Right atrium auricular region (tissue), 2 donors: ENCODE measurements around the gene UBXN2A. TPM values are rescaled to one million over a fixed set of nuclear protein-coding genes. Genes with fewer than 3 reads are reported as not detected.

Experiments
- DNase-seq: peaks from one replicate; pipeline ENCODE4 v3.0.0-alpha.2; 2019; ENCODE audit warnings: low spot score
- H3K27ac ChIP-seq, 2 donors: fragments of 200-600 bp; sonication (generic); 1 replicate in 1 of 2; 2 replicates in 1 of 2; pipeline ENCODE4 v1.5.1; 2016 to 2019
- H3K27me3 ChIP-seq, 2 donors: fragments of 200-600 bp; sonication (generic); one replicate each; pipeline versions ENCODE4 v1.5.1 to v1.6.0; 2017 to 2019
- H3K36me3 ChIP-seq: fragments of 200-600 bp; sonication (generic); one replicate; pipeline ENCODE4 v1.5.1; 2016
- H3K4me1 ChIP-seq, 2 donors: fragments of 200-600 bp; sonication (generic); one replicate each; pipeline versions ENCODE4 v1.5.1 to v1.6.0; 2017 to 2019
- H3K4me3 ChIP-seq, 2 donors: fragments of 200-600 bp; sonication (generic); 1 replicate in 1 of 2; 2 replicates in 1 of 2; pipeline ENCODE4 v1.5.1; 2017 to 2019; ENCODE audit warnings: mild to moderate bottlenecking in 1 of 2, moderate library complexity in 1 of 2
- H3K9me3 ChIP-seq, 2 donors: fragments of 200-600 bp; sonication (generic); one replicate each; pipeline ENCODE4 v1.5.1; 2019
- total RNA-seq, 2 donors: library from RNA; depleted of rRNA; stranded (reverse); fragments of >200 nt; gene quantifications; one replicate each; pipeline ENCODE4 v1.1.0, GENCODE V29; 2016
- TF ChIP-seq, protein P1 (sequence below), 2 donors: fragments of 200-600 bp; sonication (generic); IDR thresholded peaks; one replicate each; pipeline ENCODE4 v1.5.1; 2019; ENCODE audit warnings: antibody characterized with exemption in 2 of 2

Gene UBXN2A
- total RNA-seq, 2 donors from 2014 or later = 14.3 to 18.7 TPM

DNA sequence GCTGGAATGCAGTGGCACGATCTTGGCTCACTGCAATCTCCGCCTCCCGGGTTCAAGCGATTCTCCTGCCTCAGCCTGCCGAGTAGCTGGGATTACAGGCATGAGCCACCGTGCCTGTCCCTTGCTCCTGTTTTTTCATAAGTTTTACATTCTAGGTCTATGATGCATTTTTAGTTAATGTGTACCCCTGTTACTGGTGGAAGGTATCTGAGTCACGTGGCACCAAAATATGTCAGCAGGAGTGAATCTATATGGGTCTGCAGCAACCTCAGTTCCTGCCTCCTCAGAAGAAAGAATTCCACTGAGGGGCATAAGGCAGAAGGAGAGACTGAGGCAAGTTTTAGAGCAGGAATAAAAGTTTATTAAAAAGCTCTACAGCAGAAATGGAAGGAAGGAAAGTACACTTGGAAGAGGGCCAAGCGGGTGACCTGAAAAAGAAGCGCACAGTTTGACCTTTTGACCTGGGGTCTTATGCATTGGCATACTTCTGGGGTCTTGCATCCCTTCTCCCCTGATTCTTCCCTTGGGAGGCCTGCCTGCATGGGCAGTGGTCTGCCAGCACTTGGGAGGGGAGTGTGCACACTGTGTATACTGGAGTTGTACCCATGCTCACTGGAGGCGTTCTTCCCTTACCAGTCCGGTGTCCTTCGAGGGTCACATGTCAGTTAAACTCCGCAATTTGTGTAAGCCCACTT is 68.6 kb downstream of the UBXN2A start:
- DNase-seq = no peak
- Histone ChIP-seq H3K4me3 (no peak overlapping the region), H3K9me3 (no peaks in the 10 kb centered on the region), H3K27me3 (peaks cover 5 to 6% of the 10 kb centered on the region in 2 donors), H3K27ac (no peak overlapping the region), H3K4me1 (peaks cover 0 to 15% of the 10 kb centered on the region in 2 donors), H3K36me3 (no peaks in the 10 kb centered on the region)
- TF ChIP-seq, protein P1, sequence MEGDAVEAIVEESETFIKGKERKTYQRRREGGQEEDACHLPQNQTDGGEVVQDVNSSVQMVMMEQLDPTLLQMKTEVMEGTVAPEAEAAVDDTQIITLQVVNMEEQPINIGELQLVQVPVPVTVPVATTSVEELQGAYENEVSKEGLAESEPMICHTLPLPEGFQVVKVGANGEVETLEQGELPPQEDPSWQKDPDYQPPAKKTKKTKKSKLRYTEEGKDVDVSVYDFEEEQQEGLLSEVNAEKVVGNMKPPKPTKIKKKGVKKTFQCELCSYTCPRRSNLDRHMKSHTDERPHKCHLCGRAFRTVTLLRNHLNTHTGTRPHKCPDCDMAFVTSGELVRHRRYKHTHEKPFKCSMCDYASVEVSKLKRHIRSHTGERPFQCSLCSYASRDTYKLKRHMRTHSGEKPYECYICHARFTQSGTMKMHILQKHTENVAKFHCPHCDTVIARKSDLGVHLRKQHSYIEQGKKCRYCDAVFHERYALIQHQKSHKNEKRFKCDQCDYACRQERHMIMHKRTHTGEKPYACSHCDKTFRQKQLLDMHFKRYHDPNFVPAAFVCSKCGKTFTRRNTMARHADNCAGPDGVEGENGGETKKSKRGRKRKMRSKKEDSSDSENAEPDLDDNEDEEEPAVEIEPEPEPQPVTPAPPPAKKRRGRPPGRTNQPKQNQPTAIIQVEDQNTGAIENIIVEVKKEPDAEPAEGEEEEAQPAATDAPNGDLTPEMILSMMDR (IDR thresholded peaks at IDR 0.05) = no peak

DNA sequence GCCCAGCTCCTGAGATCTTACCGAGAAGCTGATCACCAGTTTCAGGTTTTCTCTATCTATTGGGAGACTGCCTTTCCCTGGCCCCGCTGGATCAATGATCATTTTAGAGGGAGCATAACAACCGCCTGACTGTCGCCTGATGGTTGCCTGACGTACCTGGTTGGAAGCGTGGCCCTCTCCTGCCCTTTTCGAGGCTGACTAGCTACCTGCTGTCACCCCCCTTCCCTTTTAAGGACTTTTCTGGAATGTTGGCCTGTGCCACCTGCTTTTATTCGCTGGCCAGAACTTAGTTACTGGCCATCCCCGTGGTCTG is 69.1 kb downstream of the UBXN2A start:
- Histone ChIP-seq H3K27me3 (peaks cover 5 to 6% of the 10 kb centered on the region in 2 donors), H3K4me1 (peaks cover 0 to 15% of the 10 kb centered on the region in 2 donors), H3K4me3 (peak overlapping the region in 1 of 2 donors; percentile 53), H3K9me3 (no peaks in the 10 kb centered on the region), H3K36me3 (no peaks in the 10 kb centered on the region), H3K27ac (no peak overlapping the region)
- DNase-seq = no peak
- TF ChIP-seq, protein P1 (IDR thresholded peaks at IDR 0.05) = no peak

DNA sequence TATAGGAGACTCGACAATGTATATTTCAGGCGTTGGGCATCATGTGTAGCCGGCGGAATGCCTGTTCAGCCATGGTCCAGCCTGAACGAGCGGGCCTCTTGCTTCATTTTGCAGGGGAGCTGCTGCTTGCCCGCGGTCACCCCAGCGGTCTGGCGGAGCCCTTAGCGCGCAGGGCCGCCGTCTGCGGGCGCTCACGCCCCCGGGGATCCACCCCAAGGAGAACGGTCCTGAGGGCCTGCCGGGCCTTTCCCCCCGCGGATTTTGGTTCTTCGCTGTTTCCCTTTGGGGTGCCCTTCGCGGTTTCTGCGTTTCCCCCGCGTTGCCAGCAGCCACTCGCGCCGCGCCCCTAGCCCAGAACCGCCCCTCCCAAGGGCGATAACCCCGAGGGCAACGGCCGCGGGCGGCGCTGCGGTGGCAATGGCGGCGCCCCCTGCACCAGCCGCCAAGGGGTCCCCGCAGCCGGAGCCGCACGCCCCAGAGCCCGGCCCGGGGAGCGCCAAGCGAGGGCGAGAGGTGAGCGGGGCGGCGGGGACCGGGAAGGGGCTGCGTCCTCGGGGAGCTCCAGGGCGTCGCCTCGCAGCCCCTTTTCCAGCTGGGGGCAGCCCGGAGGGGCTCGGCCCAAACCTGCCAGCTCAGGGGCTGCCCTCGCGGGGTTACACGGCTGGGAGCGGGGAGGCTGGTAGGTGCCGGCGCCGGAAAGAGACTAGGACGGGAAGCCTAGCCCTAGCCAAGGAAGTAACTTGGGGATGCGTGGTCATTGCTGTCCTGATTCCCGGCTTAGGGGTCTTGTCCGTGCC is 69.6 kb downstream of the UBXN2A start, which contains the start of gene MFSD2B:
Gene MFSD2B, plus strand, starts transcription at position 406 of the 797 bp plus-strand sequence. Its CDS starts 12 bp downstream, at position 418.
- no peak for DNase-seq
- TF ChIP-seq, protein P1 (IDR thresholded peaks at IDR 0.05) = no peak
- H3K9me3 ChIP-seq = no peaks in the 10 kb centered on the region
- H3K27ac ChIP-seq = no peak within 1 kb of the TSS
- peaks cover 0 to 15% of the 10 kb centered on the region in 2 donors for H3K4me1 ChIP-seq
- peaks cover 5 to 6% of the 10 kb centered on the region in 2 donors for H3K27me3 ChIP-seq
- H3K4me3 ChIP-seq = peak within 1 kb of the TSS; percentile 5 to 53
- no peaks in the 10 kb centered on the region for H3K36me3 ChIP-seq

DNA sequence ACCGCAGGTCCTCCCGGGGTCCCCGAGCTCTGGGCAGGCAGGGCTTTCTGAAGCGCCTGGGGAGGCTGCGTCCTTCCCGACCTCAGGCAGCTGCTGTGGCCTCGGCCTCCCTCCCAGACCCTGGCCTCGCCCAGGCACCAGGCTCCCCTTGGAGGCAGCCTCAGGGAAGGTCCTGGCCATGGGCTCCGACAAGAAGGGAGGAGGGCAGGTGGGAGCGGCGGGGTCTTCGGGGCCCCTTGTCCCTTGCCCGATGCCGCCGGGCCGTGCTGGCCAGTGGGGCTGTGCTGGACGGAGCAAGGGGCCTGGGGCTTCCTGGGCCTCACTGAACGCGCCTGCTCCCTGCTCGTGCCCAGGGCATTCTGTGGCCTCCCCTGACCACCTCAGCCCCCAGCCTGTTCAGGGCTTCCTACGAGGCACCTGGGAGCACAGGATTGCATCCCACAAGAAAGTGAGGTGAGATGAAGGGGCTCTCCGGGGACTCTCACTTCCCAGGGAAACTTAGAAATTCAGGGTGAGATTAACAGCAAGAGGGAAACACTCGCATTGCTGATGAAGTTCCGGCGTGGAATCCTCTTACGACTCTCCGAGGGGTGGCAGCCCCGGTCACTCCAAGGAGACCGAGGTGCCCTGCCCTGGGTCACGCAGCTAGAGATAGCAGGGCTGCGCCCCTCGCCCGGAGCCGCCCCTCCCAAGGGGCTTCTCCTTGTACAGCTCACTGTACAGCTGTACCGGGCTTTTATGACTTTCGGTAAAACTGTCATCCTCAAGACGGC is 70.4 kb downstream of the UBXN2A start:
- TF ChIP-seq, protein P1 (IDR thresholded peaks at IDR 0.05) = no peak
- Histone ChIP-seq H3K4me1 (peaks cover 0 to 15% of the 10 kb centered on the region in 2 donors), H3K27me3 (peaks cover 5 to 6% of the 10 kb centered on the region in 2 donors), H3K4me3 (peak overlapping the region in 1 of 2 donors; percentile 53), H3K9me3 (no peaks in the 10 kb centered on the region), H3K36me3 (no peaks in the 10 kb centered on the region), H3K27ac (no peak overlapping the region)
- no peak for DNase-seq

DNA sequence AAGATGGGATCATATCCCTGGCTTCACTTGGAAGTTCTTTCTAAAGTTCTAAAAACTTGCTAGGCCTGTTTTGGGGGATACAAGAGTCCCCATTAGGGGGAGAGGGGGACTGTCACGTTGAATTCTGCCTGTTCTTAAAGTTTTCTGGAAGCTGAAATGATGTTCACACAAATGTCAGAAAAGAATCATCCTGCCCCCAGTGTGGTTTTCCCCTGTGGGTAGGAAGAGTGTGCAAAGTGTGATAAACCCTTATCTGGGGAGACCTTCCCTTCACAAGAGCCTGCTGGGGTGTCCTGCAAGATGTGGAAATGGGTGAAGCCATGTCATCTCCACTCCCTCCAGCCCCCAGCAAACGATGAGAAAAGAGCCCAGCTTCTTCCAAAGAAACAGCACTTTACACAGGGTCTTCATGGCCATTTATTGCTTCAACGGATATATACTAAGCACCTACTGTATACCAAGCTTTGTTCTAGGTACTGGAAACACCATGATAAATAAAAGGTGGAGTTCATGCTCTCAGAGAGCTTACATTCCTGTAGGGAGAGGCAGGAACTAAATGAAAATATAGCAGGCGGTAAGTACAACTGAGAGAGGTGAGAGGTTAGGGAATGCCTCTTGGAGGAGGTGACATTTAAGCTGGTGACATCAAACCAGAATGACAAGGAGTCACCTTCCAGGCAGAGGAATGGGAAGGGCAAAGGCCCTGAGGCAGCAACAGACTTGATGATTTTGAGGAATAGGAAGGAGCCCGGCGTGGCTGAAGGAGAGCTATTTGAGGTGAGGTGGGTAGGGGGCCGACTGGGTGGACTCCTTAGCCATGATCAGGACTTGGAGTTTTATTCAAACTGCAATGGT is 71.2 kb downstream of the UBXN2A start:
- H3K27me3 ChIP-seq = peaks cover 5 to 6% of the 10 kb centered on the region in 2 donors
- no peaks in the 10 kb centered on the region for H3K36me3 ChIP-seq
- TF ChIP-seq, protein P1 (IDR thresholded peaks at IDR 0.05) = no peak
- peaks cover 0 to 15% of the 10 kb centered on the region in 2 donors for H3K4me1 ChIP-seq
- no peak for DNase-seq
- H3K27ac ChIP-seq = no peak overlapping the region
- no peaks in the 10 kb centered on the region for H3K9me3 ChIP-seq
- H3K4me3 ChIP-seq = no peak overlapping the region
